Measurements from ENCODE around the gene SPTAN1.
A peak's percentile ranks its signal among the peaks of the same experiment; 100 is the strongest.
"Not testable (repeated sequence)": the region's sequence is repeated elsewhere in the genome, so short reads cannot be mapped to it uniquely, and the experiment has no call there.

SPTAN1 gene

DNA sequence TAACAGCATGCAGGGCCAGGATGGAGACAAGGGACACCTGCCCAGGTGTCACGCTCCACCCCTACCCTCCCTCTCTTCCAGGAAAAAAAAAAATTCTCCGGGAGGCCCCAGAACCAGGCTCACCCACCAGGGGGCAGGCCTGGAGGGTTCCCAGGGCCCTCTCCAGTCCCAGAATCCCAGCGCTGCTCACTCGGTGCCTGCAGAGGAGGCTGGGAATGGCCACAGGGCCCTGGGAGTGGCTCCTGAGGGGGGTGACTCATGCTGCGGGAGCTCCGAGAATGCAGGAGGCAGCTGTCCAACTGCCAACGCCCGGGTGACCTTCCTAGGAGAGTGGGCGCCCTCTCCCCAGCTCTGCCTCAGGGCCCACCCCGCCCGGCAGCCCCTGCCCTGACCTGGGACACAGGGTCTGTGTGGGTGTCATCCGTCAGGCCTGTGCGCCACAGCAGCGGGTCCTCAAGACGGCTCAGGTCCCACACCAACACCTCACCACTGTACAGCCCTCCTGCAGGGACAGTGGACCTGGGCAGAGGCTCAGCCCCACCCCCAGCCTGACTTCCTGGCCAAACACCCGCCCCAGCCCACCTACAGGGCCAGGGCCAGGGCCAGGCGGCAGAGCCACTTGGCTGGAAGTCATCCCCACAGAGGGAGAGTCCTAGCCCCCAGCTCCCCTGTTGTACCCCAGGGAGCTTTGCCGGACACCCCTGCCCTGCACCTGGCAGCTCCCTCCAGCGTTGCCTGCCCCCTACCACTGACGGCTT, 83.1 kb downstream of the SPTAN1 start:
- H3K4me3 Mint-ChIP-seq = no peak overlapping the region
- H3K27me3 Mint-ChIP-seq = no peaks in the 10 kb centered on the region
- peaks cover 17% of the 10 kb centered on the region for H3K36me3 Mint-ChIP-seq
- no peaks in the 10 kb centered on the region for H3K9me3 Mint-ChIP-seq
- DNase-seq (ENCODE audit: low spot score in 2 of 2) (no peak), ATAC-seq (ENCODE audit: low read depth) (no peak)
- H3K4me1 Mint-ChIP-seq = no peaks in the 10 kb centered on the region
- H3K27ac Mint-ChIP-seq = no peak overlapping the region

DNA sequence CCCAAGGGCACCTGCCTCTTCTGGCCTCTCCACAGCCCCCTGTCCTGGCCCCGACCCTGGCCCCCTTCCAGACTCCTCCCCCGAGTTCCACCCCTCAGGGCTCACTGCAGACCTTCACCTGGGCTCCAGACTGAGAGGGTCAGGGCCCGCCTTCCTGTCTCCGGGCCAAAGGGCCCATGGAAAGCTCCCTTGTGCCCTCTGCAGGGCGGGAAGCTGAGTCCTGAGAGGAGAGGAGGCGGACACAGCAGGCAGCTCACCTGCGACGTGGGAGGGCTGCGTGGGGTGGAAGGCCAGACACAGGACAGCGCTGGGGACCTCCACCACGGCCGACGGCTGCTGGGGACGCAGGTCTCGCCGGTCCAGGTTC, 83.6 kb downstream of the SPTAN1 start:
- DNase-seq (ENCODE audit: low spot score in 2 of 2) (no peak), ATAC-seq (ENCODE audit: low read depth) (no peak)
- H3K4me1 Mint-ChIP-seq = peaks cover 2% of the 10 kb centered on the region
- H3K9me3 Mint-ChIP-seq = no peaks in the 10 kb centered on the region
- peaks cover 17% of the 10 kb centered on the region for H3K36me3 Mint-ChIP-seq
- H3K27ac Mint-ChIP-seq = no peak overlapping the region
- no peak overlapping the region for H3K4me3 Mint-ChIP-seq
- no peaks in the 10 kb centered on the region for H3K27me3 Mint-ChIP-seq

DNA sequence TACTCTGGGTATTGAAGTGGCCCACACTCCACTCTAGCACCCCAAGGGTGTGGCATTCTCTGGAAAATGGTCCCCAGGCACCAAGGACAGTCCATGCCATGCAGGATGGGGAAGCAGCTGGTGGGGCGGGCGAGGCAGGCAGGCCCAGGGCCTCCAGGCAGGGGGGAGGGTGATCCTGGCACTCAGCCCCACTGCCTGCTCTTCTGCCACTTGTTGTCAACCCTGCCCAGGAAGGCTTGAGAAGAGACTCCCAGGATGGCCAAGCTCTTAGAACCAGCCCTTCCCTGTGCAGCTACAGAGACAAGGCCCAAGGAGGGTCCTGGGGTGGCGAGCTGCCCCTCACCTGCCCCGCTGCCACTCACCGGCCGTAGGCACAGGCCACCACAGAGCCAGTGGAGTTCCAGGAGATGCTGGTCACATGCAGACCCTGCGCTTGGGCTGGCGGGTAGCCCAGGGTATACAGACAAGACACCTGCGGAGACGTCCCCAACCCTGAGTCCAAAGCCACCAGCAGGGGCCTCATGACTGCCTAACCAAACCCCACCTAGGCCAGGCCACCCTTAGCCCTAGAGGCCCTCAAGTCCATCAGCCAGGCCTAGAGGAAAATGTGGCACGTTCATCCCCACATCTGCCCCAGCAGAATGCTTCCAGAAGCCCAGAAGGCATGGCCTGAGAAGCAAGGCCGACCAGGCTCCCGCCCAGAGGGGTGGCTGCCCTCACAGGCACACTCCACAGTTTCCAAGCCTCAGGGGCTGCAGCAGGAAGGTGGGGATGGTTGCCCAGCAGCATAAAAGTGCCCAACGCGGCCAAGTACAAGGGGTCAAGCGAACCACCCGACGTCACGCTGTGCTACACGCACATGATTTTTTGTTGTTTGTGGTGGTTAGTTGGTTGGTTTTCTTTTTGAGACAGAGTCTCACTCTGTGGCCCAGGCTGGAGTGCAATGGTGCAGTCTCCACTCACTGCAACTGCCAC, 84.5 kb downstream of the SPTAN1 start:
- no peak overlapping the region for H3K4me3 Mint-ChIP-seq
- no peaks in the 10 kb centered on the region for H3K27me3 Mint-ChIP-seq
- no peaks in the 10 kb centered on the region for H3K9me3 Mint-ChIP-seq
- H3K27ac Mint-ChIP-seq = no peak overlapping the region
- ATAC-seq (ENCODE audit: low read depth) = no peak
- DNase-seq (ENCODE audit: low spot score in 2 of 2) = no peak
- H3K4me1 Mint-ChIP-seq = peaks cover 6% of the 10 kb centered on the region
- H3K36me3 Mint-ChIP-seq = peaks cover 15% of the 10 kb centered on the region

DNA sequence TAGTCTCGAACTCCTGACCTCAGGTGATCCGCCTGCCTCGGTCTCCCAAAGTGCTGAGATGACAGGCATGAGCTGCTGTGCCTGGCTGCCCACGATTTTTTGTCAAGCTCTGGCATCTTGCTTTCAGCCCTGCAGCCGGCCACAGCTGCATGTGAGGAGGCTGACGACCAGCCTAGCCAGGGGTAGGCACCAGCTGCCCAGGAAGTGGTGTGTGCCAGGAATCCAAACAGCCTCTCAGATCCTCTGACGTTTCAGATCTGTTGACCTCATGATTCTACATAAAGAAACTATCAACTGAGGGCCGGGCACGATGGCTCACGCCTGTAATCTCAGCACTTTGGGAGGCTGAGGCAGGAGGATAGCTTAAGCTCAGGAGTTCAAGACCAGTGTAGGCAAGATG, 85.3 kb downstream of the SPTAN1 start:
- peaks cover 7% of the 10 kb centered on the region for H3K4me1 Mint-ChIP-seq
- no peaks in the 10 kb centered on the region for H3K9me3 Mint-ChIP-seq
- H3K4me3 Mint-ChIP-seq = no peak overlapping the region
- H3K27ac Mint-ChIP-seq = no peak overlapping the region
- DNase-seq (ENCODE audit: low spot score in 2 of 2) = no peak
- H3K27me3 Mint-ChIP-seq = no peaks in the 10 kb centered on the region
- no peak for ATAC-seq (ENCODE audit: low read depth)
- H3K36me3 Mint-ChIP-seq = peaks cover 11% of the 10 kb centered on the region

DNA sequence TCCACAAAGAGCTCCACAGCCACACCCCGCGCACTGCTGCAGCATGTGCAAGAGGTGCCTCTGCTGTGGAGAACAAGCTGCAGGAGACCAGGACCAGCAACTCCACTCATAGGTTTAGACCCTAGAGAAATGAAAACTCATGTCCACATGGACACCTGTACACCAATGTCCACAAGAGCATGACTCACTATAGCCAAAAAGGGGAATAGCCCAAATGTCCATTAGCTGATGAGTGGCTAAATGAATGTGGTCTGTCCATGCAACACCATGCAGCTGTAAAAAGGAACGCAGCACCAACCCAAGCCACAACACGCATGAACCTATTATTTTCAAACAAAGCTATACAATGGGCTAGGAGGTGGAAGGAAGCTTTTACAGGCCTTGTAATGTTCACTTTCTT, 86.2 kb downstream of the SPTAN1 start:
- no peak overlapping the region for H3K4me3 Mint-ChIP-seq
- no peak overlapping the region for H3K27ac Mint-ChIP-seq
- H3K9me3 Mint-ChIP-seq = no peaks in the 10 kb centered on the region
- H3K36me3 Mint-ChIP-seq = peaks cover 9% of the 10 kb centered on the region
- H3K4me1 Mint-ChIP-seq = peaks cover 12% of the 10 kb centered on the region
- DNase-seq (ENCODE audit: low spot score in 2 of 2) (no peak), ATAC-seq (ENCODE audit: low read depth) (no peak)
- no peaks in the 10 kb centered on the region for H3K27me3 Mint-ChIP-seq

DNA sequence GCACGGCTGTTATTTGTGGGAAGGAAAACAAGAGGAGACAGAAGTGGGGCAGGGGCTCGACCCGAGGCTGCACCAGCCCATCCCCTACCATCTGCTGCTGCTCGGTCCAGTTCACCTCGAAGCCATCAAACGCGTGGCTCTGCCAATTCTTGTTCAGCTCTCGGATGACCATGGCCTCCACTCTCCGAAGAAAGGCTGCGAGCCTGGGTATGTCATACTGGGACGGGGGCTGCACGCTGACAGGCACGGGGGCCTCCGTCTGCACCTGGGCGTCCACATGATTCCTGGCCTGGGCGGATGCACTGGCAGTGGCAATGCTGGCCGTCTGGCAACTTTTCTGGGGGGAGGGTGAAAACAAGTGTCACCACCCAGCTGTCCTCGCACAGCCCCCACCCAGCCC, 88.2 kb downstream of the SPTAN1 start:
- no peaks in the 10 kb centered on the region for H3K9me3 Mint-ChIP-seq
- no peak for ATAC-seq (ENCODE audit: low read depth)

DNA sequence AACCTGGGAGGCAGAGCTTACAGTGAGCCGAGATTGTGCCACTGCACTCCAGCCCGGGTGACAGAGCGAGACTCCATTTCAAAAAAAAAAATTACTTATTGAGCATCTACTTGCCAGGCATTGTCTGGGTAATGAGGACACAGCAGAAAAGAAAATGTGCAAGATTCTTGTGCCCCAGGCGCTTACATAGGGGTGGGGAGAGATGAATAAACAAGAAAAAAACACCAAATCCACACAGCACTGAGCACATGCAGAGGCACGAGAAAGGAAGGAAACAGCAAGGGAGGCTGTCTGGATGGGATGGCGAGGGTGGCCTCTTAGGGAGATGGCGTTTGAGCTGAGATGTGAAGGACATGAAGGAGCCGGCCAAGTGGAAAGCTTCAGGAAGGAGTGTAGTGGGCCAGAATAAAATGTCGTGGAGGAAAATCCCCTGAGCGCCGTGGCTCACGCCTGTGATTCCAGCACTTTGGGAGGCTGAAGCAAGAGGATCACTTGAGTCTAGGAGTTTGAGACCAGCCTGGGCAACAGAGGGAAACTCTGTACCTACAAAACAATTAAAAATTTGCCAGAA, 90.4 kb downstream of the SPTAN1 start:
- peaks cover 4% of the 10 kb centered on the region for H3K36me3 Mint-ChIP-seq
- no peaks in the 10 kb centered on the region for H3K9me3 Mint-ChIP-seq
- H3K4me1 Mint-ChIP-seq = peaks cover 19% of the 10 kb centered on the region
- DNase-seq (ENCODE audit: low spot score in 2 of 2) (no peak), ATAC-seq (ENCODE audit: low read depth) (no peak)
- peak overlapping the region; percentile 56 for H3K27ac Mint-ChIP-seq
- no peaks in the 10 kb centered on the region for H3K27me3 Mint-ChIP-seq
- H3K4me3 Mint-ChIP-seq = peak overlapping the region; percentile 44

More for the DNA sequence above, 88.2 kb downstream of the SPTAN1 start:
- Mint-ChIP-seq H3K4me1 (peaks cover 19% of the 10 kb centered on the region), H3K4me3 (no peak overlapping the region), H3K27ac (no peak overlapping the region), H3K36me3 (peaks cover 4% of the 10 kb centered on the region), H3K27me3 (no peaks in the 10 kb centered on the region)
- no peak for DNase-seq (ENCODE audit: low spot score in 2 of 2)

DNA sequence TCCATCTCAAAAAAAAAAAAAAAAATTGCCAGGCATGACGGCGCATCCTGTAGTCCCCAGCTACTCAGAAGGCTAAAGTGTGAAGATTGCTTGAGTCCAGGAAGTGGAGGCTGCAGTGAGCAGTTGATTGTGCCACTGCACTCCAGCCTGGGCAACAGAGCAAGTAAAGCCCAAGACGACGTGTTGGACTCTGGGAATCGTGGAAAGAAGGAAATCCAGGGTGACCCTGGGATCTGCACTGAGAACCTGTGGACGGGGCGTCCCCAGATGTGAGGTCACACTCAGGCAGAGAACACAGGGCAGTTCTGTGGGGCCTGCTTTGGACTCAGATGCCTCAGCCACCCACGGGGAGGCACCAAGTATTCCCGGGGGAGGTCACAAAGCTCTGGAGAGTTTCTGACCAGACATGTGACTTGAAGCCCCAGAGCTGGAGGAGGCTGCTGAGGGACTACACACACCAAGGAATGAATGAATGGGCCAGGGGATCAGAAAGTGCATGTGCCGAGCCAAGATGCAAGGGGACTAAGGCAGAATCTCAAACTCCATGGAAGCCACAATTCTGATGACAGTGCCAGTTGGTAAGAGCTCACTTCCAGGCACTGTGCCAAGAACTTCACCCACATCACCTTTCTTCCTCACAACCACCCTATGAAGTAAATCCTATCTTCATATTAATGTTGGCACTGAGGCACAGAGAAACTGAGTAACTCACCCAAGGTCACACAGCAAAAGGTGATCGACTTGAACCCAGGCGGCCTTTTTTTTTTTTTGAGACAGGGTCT, 91.3 kb downstream of the SPTAN1 start:
- no peaks in the 10 kb centered on the region for H3K9me3 Mint-ChIP-seq
- peak overlapping the region; percentile 56 for H3K27ac Mint-ChIP-seq
- ATAC-seq (ENCODE audit: low read depth) (peak; percentile 82), DNase-seq (ENCODE audit: low spot score in 2 of 2) (no peak)
- peaks cover 19% of the 10 kb centered on the region for H3K4me1 Mint-ChIP-seq
- H3K36me3 Mint-ChIP-seq = peaks cover under 1% of the 10 kb centered on the region
- H3K27me3 Mint-ChIP-seq = no peaks in the 10 kb centered on the region
- H3K4me3 Mint-ChIP-seq = peak overlapping the region; percentile 65

DNA sequence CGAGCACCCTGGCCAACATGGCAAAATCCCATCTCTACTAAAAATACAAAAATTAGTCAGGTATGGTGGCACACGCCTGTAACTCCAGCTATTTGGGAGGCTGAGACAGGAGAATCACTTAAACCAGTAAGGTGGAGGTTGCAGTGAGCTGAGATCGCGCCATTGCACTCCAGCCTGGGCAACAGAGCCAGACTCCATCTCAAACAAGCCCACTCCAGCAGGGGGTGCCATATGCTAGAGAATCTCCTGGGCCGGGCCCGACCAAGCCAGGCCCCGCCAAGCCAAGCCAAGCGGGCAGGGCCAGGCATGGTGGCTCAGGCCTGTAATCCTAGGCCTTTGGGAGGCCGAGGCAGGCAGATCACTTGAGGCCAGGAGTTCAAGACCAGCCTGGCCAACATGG, 95.8 kb downstream of the SPTAN1 start:
- H3K9me3 Mint-ChIP-seq, H3K4me3 Mint-ChIP-seq, H3K27me3 Mint-ChIP-seq, H3K36me3 Mint-ChIP-seq, H3K4me1 Mint-ChIP-seq, H3K27ac Mint-ChIP-seq: not testable (repeated sequence)
- DNase-seq (ENCODE audit: low spot score in 2 of 2) (peak; percentile 52 to 60), ATAC-seq (ENCODE audit: low read depth) (peak; percentile 67)

DNA sequence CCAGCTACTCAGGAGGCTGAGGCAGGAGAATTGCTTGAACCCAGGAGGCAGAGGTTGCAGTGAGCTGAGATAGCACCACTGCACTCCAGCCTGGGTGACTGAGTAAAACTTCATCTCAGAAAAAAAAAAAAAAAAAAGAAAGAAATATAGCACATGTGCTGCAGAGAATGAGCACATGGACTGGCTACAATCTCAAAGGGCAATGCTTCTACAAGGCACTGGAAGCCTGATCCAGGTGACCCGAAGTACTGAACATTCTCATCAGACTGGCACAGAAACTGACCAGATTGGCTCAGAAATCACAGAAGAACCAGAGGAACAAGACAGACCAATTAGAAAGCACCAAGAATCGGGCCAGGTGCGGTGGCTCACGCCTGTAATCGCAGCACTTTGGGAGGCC, 99.4 kb downstream of the SPTAN1 start:
- Mint-ChIP-seq H3K27me3 (no peaks in the 10 kb centered on the region), H3K36me3 (no peaks in the 10 kb centered on the region)
- no peak for ATAC-seq (ENCODE audit: low read depth)

DNA sequence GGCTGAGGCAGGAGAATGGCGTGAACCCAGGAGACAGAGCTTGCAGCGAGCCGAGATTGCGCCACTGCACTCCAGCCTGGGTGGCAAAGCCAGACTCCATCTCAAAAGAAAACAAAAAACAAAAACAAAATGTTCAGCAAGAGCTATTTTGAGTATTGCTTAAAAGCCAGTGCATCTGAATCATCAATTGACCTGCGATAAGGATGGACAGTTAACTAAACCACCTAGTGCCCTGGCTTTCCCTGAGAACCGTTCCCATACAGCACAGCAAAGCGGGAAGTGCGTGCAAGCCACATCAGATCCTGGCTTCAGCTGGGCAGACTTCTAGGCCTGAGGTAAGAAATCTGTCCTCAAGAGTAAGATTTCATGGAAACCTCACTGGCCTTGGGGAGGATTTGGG, 101.5 kb downstream of the SPTAN1 start:
- no peak overlapping the region for H3K4me3 Mint-ChIP-seq
- H3K27me3 Mint-ChIP-seq = no peaks in the 10 kb centered on the region
- peaks cover 8% of the 10 kb centered on the region for H3K4me1 Mint-ChIP-seq
- H3K9me3 Mint-ChIP-seq = no peaks in the 10 kb centered on the region
- no peak overlapping the region for H3K27ac Mint-ChIP-seq
- ATAC-seq (ENCODE audit: low read depth) = no peak
- no peaks in the 10 kb centered on the region for H3K36me3 Mint-ChIP-seq
- no peak for DNase-seq (ENCODE audit: low spot score in 2 of 2)

More for the DNA sequence above, 99.4 kb downstream of the SPTAN1 start:
- no peak for DNase-seq (ENCODE audit: low spot score in 2 of 2)
- no peak overlapping the region for H3K4me3 Mint-ChIP-seq
- H3K27ac Mint-ChIP-seq = no peak overlapping the region
- H3K9me3 Mint-ChIP-seq = no peaks in the 10 kb centered on the region
- H3K4me1 Mint-ChIP-seq = peaks cover 8% of the 10 kb centered on the region

DNA sequence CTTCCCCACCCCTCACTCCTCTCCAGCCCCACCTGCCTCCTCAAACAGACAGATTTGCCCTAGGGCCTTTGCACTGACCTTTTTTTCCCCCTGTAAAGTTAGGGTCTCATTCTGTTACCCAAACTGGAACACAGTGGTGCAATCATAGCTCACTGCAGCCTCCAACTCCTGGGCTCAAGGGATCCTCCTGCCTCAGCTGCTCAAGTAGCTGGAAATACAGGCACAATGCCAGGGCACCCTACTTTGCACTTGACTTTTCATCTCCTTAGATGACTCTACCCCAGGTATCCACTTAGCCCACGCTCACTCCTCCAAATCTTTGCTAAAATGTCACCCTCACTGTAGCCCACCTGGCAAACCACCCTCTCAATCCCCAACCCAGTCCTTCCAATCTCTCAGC, 102.1 kb downstream of the SPTAN1 start:
- H3K27ac Mint-ChIP-seq = no peak overlapping the region
- H3K36me3 Mint-ChIP-seq = no peaks in the 10 kb centered on the region
- no peaks in the 10 kb centered on the region for H3K27me3 Mint-ChIP-seq
- no peak for DNase-seq (ENCODE audit: low spot score in 2 of 2)
- H3K4me3 Mint-ChIP-seq = no peak overlapping the region
- no peaks in the 10 kb centered on the region for H3K9me3 Mint-ChIP-seq
- ATAC-seq (ENCODE audit: low read depth) = no peak
- peaks cover 8% of the 10 kb centered on the region for H3K4me1 Mint-ChIP-seq

DNA sequence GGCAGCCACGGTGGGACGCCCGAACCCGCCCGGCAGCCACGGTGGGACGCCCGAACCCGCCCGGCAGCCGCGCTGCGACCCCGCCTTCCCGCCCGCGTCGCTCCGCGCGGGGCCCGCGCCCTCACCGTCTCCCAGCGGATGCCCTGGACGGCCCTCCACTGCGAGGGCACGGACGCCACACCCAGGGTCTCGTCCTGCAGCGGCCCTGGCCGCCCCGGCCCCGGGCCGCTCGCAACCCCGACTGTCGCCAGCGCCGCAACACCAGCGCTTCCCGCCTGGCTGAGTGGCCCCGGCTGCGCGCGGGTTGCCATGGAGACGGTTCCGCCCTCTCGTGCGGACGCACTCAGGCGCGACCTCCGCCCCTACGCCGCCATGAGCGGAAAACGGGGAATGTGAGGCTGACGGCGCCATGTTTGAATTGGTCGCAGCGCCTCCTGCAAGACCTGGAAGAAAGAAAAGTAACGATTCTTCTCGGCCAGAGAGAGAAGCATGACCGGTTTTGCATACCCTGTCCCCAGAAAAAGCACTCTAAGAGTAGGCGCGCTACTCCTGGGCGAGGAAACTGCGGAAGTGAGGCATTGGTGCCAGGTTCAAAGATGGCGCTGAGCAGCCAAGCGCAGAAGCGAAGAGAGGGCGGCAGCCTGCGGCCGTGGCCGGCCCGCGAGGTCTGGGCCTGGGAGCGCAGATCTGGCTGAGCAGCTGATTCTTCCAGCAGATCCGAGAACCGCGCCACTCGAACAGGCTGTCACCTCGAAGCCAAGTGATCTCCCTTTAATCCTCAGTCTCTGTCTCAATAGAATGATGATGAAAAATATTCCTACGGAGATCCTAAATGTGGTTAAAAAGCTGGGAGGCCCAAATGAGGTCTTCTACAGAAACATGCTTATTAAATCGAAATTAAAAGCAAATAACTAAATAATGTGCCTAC, 104.3 kb downstream of the SPTAN1 start, which contains the start of gene DYNC2I2:
Gene DYNC2I2 (minus strand): TSS at position 432 of the 928 bp plus-strand sequence. CDS start 121 bp downstream, at position 311.
- Mint-ChIP-seq H3K4me3 (peak within 1 kb of the TSS; percentile 95), H3K9me3 (no peaks in the 10 kb centered on the region), H3K36me3 (no peaks in the 10 kb centered on the region), H3K27me3 (no peaks in the 10 kb centered on the region), H3K4me1 (peaks cover 8% of the 10 kb centered on the region), H3K27ac (peak within 1 kb of the TSS; percentile 95)
- DNase-seq (ENCODE audit: low spot score in 2 of 2) (peak; percentile 65 to 73), ATAC-seq (ENCODE audit: low read depth) (peak; percentile 68)
